Upper lobe of left lung (tissue), 6 donors: Measurements from ENCODE around the gene HBM. TPM values are rescaled to one million over a fixed set of nuclear protein-coding genes. Genes with fewer than 3 reads are reported as not detected.

ENCODE experiments used
- ATAC-seq, 2 donors: fragments of 200-7000 bp; cut with Tn5 transposase; one replicate each; pipeline ENCODE4 v1.9.1; 2022; ENCODE audit warnings: mild to moderate bottlenecking in 2 of 2, moderate library complexity in 2 of 2; ENCODE audit not compliant: low FRiP score in 2 of 2
- DNase-seq, 2 donors: peaks; one replicate each; pipeline ENCODE4 v3.0.0-alpha.2; 2019 to 2020
- H3K27ac ChIP-seq, 4 donors: fragments of 200-600 bp; sonication (generic); one replicate each; pipeline ENCODE4 v1.5.1; 2016 to 2019
- H3K27me3 ChIP-seq, 4 donors: fragments of 200-600 bp; sonication (generic); one replicate each; pipeline ENCODE4 v1.5.1; 2017 to 2019
- H3K36me3 ChIP-seq, 4 donors: fragments of 200-600 bp; sonication (generic); one replicate each; pipeline ENCODE4 v1.5.1; 2016 to 2019
- H3K4me1 ChIP-seq, 4 donors: fragments of 200-600 bp; sonication (generic); one replicate each; pipeline ENCODE4 v1.5.1; 2018 to 2019
- H3K4me3 ChIP-seq, 4 donors: fragments of 200-600 bp; sonication (generic); one replicate each; pipeline ENCODE4 v1.5.1; 2017 to 2019; ENCODE audit warnings: mild to moderate bottlenecking in 2 of 4, moderate library complexity in 1 of 4
- H3K9me3 ChIP-seq, 4 donors: fragments of 200-600 bp; sonication (generic); one replicate each; pipeline ENCODE4 v1.5.1; 2018 to 2019
- CTCF ChIP-seq, 6 experiments: fragments of 450-650 bp in 4 of 6; fragments of 200-600 bp in 2 of 6; sonication (generic) in 2 of 6; IDR thresholded peaks; one replicate each; pipeline ENCODE4 v1.5.1; 2016 to 2019; ENCODE audit warnings: antibody characterized with exemption in 6 of 6
- EP300 ChIP-seq, 4 donors: sonication (generic); formaldehyde crosslinking; IDR thresholded peaks; one replicate each; pipeline ENCODE4 v1.5.1; 2017; ENCODE audit warnings: antibody characterized with exemption in 4 of 4, control low read depth in 2 of 4
- POLR2A ChIP-seq, 4 donors: fragments of 450-650 bp; IDR thresholded peaks; one replicate each; pipeline ENCODE4 v1.5.1; 2016 to 2017; ENCODE audit warnings: antibody characterized with exemption in 4 of 4, mild to moderate bottlenecking in 2 of 4
- POLR2AphosphoS5 ChIP-seq, 2 donors: sonication (generic); formaldehyde crosslinking; IDR thresholded peaks; one replicate each; pipeline ENCODE4 v1.5.1; 2017; ENCODE audit warnings: antibody characterized with exemption in 2 of 2
- WGBS, 2 donors: methylation state at CpG; one replicate each; pipeline ENCODE4 v1.1.5; 2017 to 2018; 5-methylcytosine and 5-hydroxymethylcytosine counted together
- total RNA-seq, 6 donors: library from RNA; depleted of rRNA in 4 of 6; stranded (reverse); fragments of >200 nt in 4 of 6; gene quantifications; one replicate each; pipeline versions ENCODE4 v1.1.0 to v1.2.1, GENCODE V29; 2016 to 2021
- donor health status: DM: no; HTN: no; CAD: no; lungs with moderate emphysema.
- donor health status: DM: no; HTN: yes; CAD: no; lungs with severe emphysema.

The HBM gene
- total RNA-seq, 6 donors from 2014 or later = 1.7 TPM; not detected in 5

- Histone ChIP-seq H3K9me3 (no peaks in the 10 kb centered on the region), H3K4me3 (peak overlapping the region in 2 of 4 donors; percentile 39 to 41), H3K4me1 (peaks cover 15 to 26% (median 18%) of the 10 kb centered on the region in 4 donors), H3K27ac (no peak overlapping the region), H3K36me3 (no peaks in the 10 kb centered on the region), H3K27me3 (peaks cover 0 to 40% (median 19%) of the 10 kb centered on the region in 4 donors)
- WGBS, 2 donors = 16% methylated on average over 11 of the region's 22 CpGs; no CpG with 5 or more reads in 1 of the 2 donors
- TF ChIP-seq POLR2AphosphoS5 (IDR thresholded peaks at IDR 0.05) (no peak), POLR2A (IDR thresholded peaks at IDR 0.05) (peak in 1 of 4 donors; percentile 9), CTCF (IDR thresholded peaks at IDR 0.05) (peak; percentile 97 to 99 (median 98)), EP300 (IDR thresholded peaks at IDR 0.05) (no peak)
- peak; percentile 8 to 89 for ATAC-seq
- no peak for DNase-seq
Observed at GRCh38 chr16:181565-182021, 15.8 kb downstream of the HBM start.

- Histone ChIP-seq H3K27me3 (peaks cover 0 to 32% (median 11%) of the 10 kb centered on the region in 4 donors), H3K27ac (no peak overlapping the region), H3K36me3 (peaks cover 2 to 10% (median 9%) of the 10 kb centered on the region in 4 donors), H3K9me3 (no peaks in the 10 kb centered on the region), H3K4me1 (peaks cover 15 to 21% (median 18%) of the 10 kb centered on the region in 4 donors), H3K4me3 (no peak overlapping the region)
- 82% methylated on average over 6 to 7 of the region's 7 CpGs for WGBS, 2 donors
- DNase-seq = no peak
- peak in 1 of 2 donors; percentile 19 for ATAC-seq
- TF ChIP-seq POLR2AphosphoS5 (IDR thresholded peaks at IDR 0.05) (no peak), EP300 (IDR thresholded peaks at IDR 0.05) (no peak), CTCF (IDR thresholded peaks at IDR 0.05) (no peak), POLR2A (IDR thresholded peaks at IDR 0.05) (no peak)
Observed at GRCh38 chr16:183005-183404, 17.2 kb downstream of the HBM start.

GRCh38 chr16:185213-185612 lies 19.4 kb downstream of the HBM start:
- no peak for DNase-seq

GRCh38 chr16:185691-186090 lies 19.9 kb downstream of the HBM start:
- 77 to 86% methylated on average over 4 to 11 of the region's 11 CpGs for WGBS, 2 donors
- ATAC-seq (no peak), DNase-seq (no peak)
- peaks cover 9 to 11% (median 10%) of the 10 kb centered on the region in 4 donors for H3K4me1 ChIP-seq
- TF ChIP-seq CTCF (IDR thresholded peaks at IDR 0.05) (no peak), POLR2A (IDR thresholded peaks at IDR 0.05) (no peak), EP300 (IDR thresholded peaks at IDR 0.05) (no peak), POLR2AphosphoS5 (IDR thresholded peaks at IDR 0.05) (no peak)
- no peak overlapping the region for H3K27ac ChIP-seq
- peaks cover 0 to 6% (median under 1%) of the 10 kb centered on the region in 4 donors for H3K27me3 ChIP-seq
- H3K36me3 ChIP-seq = peaks cover 22 to 36% (median 34%) of the 10 kb centered on the region in 4 donors
- H3K9me3 ChIP-seq = no peaks in the 10 kb centered on the region
- no peak overlapping the region for H3K4me3 ChIP-seq

More at GRCh38 chr16:185213-185612, 19.4 kb downstream of the HBM start:
- peaks cover 21 to 31% (median 29%) of the 10 kb centered on the region in 4 donors for H3K36me3 ChIP-seq
- no peak overlapping the region for H3K4me3 ChIP-seq
- peaks cover 0 to 10% (median 3%) of the 10 kb centered on the region in 4 donors for H3K27me3 ChIP-seq
- no peaks in the 10 kb centered on the region for H3K9me3 ChIP-seq
- no peak for TF ChIP-seq POLR2AphosphoS5 (IDR thresholded peaks at IDR 0.05)
- 87 to 96% methylated on average over 8 to 13 of the region's 13 CpGs for WGBS, 2 donors
- no peak overlapping the region for H3K27ac ChIP-seq
- peaks cover 14 to 16% (median 14%) of the 10 kb centered on the region in 4 donors for H3K4me1 ChIP-seq
- ATAC-seq = no peak

- no peak for DNase-seq
- ATAC-seq = no peak
- 93 to 95% methylated on average over 6 to 8 of the region's 8 CpGs for WGBS, 2 donors
- H3K27me3 ChIP-seq = no peaks in the 10 kb centered on the region
- no peaks in the 10 kb centered on the region for H3K9me3 ChIP-seq
- TF ChIP-seq POLR2A (IDR thresholded peaks at IDR 0.05) = no peak
- TF ChIP-seq EP300 (IDR thresholded peaks at IDR 0.05) = no peak
- TF ChIP-seq POLR2AphosphoS5 (IDR thresholded peaks at IDR 0.05) = no peak
- no peak for TF ChIP-seq CTCF (IDR thresholded peaks at IDR 0.05)
- no peak overlapping the region for H3K4me3 ChIP-seq
- peaks cover 35 to 53% (median 50%) of the 10 kb centered on the region in 4 donors for H3K36me3 ChIP-seq
- no peaks in the 10 kb centered on the region for H3K4me1 ChIP-seq
- H3K27ac ChIP-seq = no peak overlapping the region
Observed at GRCh38 chr16:187330-187729, 21.6 kb downstream of the HBM start.
